PC-3 (cell line): ENCODE data around the gene ANKS1A.
"Not testable (repeated sequence)": the region's sequence is repeated elsewhere in the genome, so short reads cannot be mapped to it uniquely, and the experiment has no call there.

Experiments
- CTCF ChIP-seq: fragments of 300-600 bp; sonication (generic); conservative IDR thresholded peaks from 2 replicates; pipeline ENCODE4 v1.5.1; 2017; ENCODE audit warnings: antibody characterized with exemption, low read depth, mild to moderate bottlenecking, low read length
- EZH2 ChIP-seq: fragments of 300-600 bp; sonication (generic); IDR thresholded peaks from one replicate; pipeline ENCODE4 v1.6.1; 2017; ENCODE audit warnings: antibody characterized with exemption, mild to moderate bottlenecking, low read length; ENCODE audit not compliant: unreplicated experiment

- TF ChIP-seq CTCF, EZH2: not testable (repeated sequence)
Observed at GRCh38 chr6:35001349-35001748, 112.3 kb downstream of the ANKS1A start.
